NCI-H226 (cell line): Measurements from ENCODE around the gene FAM167B.
"Not testable (repeated sequence)": the region's sequence is repeated elsewhere in the genome, so short reads cannot be mapped to it uniquely, and the experiment has no call there.

Source experiments
- DNase-seq: peaks from one replicate; pipeline ENCODE4 v3.0.0-alpha.2; 2015

FAM167B gene

DNA sequence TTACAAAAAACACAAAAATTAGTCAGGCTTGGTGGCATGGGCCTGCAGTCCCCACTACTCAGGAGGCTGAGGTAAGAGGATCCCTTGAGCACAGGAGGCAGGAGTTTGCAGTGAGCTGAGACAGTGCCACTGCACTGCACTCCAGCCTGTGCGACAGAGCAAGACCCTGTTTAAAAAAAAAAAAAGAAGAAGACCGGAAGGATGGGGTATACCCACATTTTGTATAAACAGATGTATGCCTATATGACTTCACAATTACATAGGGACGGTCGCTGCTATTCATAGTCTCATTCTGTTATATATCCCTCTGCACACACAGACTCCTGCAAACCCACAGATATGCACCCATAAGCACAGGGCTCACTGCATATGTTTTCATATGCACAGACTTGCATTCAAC, 16.7 kb downstream of the FAM167B start:
- DNase-seq = no peak

DNA sequence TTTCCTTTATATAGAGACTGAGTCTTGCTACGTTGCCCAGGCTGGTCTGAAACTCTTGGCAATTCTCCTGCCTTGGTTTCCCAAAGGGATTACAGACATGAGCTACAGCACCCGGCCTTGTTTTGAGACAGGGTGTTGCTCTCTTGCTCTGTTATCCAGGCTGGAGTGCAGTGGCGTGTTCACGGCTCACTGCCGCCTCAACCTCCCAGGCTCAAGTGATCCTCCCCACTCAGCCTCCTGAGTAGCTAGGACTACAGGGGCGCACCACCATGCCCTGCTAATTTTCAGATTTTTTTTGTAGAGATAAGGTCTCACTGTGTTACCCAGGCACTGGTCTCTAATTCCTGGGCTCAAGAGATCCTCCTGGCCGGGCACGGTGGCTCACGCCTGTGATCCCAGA, 18.8 kb downstream of the FAM167B start:
- no peak for DNase-seq

DNA sequence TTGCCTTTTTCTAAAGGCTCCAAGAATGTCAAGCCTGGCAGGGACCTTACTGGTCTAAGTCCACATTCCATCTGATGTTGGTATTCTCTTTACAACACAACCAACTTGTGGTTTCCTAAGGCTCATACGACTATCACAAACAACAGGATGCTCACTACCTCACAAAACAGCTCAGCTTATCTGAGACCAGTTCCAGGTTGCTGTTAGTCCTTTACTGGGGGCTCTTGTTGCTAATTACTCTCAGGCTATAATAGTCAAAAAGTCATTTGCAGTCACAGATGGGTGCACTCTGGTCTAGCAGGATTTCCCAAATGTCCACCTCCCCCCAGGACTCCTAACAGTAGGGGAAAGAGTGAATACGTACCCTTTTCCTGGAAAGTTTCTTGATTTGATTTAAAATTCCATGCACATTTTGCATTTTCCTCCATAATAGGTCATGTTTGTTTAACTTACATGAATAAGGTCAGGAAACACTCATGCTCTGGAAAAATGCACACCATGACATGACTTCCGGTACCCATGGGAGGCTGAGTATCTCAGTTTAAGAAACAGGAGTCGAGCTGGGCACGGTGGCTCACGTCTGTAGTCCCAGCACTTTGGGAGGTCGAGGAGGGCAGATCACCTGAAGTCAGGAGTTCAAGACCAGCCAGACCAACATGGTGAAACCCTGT, 20.0 kb downstream of the FAM167B start:
- peak; percentile 61 for DNase-seq

DNA sequence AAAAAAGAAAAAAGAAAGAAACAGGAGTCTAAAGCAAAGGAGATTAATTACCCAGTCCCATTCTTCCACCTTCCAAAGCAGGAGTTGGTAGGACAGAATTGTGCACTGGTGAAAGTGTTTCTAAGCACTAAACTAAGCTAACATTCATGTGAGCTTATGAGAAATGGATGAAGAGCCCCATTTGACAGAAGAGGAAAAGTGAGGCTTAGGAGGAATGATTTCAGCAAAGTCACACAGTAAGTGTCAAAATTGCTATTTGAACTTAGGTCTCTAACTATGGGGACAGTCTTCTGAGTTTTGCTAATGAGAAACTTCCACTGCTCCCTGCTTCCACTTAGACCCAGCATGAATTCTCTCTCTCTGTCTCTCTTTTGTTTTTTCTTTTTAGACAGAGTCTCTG, 22.7 kb downstream of the FAM167B start:
- no peak for DNase-seq

DNA sequence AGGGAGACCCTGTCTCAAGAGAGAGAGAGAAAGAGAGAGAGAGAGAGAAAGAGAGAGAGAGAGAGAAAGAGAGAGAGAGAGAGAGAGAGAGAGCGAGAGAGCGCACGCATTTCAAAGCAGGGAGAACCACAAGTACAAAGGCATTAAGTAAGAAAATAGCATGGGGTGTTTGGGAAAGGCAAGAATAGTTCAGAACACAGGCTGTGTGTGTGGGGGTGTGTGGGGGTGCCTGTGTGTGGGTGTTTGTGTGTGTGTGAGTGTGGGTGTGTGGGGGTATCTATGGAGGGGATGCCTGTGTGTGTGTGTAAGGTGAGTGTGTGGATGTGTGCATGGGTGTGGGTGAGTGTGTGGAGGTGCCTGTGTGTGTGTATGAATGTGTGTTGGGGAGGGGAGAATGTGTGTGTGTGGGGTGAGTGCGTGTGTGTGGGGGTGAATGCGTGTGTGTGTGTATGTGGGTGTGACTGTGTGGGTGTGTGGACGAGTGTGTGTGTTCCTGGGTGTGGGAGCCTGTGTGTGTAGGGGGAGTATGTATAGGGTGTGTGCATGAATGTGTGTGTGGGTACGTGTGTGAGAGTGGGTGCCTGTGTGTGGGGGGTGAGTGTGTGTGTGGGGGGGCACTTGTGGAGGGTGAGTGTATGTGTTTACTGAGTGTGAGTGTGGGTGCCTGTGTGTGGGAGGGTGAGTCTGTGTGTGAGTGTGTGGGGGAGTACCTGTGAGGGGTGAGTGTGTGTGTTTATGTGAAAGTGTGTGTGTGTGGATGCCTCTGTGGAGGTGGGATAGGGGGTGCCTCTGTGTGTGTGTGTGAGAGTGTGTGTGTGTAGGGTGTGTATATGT, 25.8 kb downstream of the FAM167B start:
- no peak for DNase-seq

DNA sequence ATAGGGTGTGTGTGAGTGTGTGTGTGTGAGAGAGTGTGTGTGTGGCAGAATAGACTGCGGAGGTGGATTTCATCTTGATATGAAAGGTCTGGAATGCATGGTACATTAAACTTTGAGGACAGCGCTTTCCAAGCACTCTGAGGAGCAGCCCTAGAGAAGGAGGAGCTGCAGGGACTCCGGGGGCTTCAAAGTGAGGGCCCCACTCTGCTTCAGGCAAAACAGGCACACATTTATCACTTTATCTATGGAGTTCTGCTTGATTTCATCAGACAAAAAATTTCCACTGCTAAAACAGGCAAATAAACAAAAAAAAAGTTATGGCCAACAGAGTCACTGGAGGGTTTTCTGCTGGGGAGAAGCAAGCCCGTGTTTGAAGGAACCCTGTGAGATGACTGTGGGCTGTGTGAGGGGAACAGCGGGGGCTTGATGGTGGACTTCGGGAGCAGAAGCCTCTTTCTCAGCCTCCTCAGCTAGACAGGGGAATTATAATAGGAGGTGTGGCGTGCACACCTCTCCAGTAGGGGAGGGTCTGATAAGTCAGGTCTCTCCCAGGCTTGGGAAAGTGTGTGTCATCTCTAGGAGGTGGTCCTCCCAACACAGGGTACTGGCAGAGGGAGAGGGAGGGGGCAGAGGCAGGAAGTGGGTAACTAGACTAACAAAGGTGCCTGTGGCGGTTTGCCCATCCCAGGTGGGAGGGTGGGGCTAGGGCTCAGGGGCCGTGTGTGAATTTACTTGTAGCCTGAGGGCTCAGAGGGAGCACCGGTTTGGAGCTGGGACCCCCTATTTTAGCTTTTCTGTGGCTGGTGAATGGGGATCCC, 26.6 kb downstream of the FAM167B start:
- DNase-seq = peak; percentile 69

DNA sequence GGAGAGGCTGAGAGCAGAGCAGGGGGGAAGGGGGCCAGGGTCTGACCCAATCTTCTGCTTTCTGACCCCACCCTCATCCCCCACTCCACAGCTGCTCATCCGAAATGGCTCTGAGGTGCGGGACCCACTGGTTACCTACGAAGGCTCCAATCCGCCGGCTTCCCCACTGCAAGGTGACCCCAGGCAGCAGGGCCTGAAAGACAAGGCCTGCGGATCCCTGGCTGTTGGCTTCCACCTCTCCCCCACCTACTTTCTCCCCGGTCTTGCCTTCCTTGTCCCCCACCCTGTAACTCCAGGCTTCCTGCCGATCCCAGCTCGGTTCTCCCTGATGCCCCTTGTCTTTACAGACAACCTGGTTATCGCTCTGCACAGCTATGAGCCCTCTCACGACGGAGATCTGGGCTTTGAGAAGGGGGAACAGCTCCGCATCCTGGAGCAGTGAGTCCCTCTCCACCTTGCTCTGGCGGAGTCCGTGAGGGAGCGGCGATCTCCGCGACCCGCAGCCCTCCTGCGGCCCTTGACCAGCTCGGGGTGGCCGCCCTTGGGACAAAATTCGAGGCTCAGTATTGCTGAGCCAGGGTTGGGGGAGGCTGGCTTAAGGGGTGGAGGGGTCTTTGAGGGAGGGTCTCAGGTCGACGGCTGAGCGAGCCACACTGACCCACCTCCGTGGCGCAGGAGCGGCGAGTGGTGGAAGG, 27.8 kb downstream of the FAM167B start:
- DNase-seq = no peak

DNA sequence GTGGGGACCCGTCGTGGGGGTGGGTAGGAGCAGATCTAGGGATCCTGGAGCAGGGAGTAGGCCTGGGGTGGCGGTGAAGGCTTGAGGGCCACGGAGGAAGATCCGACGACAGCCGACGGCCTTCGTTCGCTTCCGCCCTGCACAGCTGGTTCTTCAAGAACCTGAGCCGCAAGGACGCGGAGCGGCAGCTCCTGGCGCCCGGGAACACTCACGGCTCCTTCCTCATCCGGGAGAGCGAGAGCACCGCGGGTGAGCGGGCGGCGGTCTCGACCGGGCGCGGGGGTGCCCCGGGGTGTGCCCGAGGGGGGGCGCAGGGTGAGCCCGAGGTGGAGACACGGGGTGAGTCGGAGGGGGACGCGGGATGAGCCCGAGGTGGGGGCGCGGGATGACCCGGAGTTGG, 28.4 kb downstream of the FAM167B start:
- no peak for DNase-seq

DNA sequence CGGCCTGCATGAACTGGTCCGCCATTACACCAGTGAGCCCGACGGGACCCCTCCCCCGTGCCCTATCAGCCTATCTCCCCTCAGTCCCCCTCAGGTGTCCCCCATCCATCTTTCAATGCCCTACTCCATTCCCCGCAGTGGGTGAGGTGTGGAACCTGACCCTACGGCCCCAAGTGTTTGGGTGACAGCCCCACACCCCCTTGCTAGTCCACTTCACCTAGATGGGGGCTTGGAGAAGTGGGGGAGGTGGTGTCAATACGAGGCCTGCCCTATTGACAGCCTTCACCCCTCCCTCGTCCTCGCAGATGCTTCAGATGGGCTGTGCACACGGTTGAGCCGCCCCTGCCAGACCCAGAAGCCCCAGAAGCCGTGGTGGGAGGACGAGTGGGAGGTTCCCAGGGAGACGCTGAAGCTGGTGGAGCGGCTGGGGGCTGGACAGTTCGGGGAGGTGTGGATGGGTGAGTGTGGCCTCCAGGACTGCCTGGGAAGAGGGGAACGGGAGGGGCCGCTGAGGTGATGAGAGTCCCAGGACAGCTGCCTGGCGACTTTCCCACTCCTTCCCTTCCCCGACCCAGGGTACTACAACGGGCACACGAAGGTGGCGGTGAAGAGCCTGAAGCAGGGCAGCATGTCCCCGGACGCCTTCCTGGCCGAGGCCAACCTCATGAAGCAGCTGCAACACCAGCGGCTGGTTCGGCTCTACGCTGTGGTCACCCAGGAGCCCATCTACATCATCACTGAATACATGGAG, 29.2 kb downstream of the FAM167B start:
- no peak for DNase-seq

DNA sequence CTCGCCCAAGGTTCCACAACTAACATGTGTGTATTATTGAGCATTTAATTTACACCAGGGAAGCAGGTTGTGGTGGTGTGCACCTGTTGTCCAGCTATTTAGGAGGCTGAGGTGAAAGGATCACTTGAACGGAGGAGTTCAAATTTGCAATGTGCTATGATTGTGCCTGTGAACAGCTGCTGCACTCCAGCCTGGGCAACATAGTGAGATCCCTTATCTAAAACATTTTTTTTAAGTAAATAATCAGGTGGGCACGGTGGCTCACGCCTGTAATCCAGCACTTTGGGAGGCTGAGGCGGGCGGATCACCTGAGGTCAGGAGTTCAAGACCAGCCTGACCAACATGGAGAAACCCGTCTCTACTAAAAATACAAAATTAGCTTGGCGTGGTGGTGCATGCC, 37.8 kb downstream of the FAM167B start:
- DNase-seq = not testable (repeated sequence)

DNA sequence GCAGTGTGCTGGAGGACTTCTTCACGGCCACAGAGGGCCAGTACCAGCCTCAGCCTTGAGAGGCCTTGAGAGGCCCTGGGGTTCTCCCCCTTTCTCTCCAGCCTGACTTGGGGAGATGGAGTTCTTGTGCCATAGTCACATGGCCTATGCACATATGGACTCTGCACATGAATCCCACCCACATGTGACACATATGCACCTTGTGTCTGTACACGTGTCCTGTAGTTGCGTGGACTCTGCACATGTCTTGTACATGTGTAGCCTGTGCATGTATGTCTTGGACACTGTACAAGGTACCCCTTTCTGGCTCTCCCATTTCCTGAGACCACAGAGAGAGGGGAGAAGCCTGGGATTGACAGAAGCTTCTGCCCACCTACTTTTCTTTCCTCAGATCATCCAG, 38.6 kb downstream of the FAM167B start:
- no peak for DNase-seq

DNA sequence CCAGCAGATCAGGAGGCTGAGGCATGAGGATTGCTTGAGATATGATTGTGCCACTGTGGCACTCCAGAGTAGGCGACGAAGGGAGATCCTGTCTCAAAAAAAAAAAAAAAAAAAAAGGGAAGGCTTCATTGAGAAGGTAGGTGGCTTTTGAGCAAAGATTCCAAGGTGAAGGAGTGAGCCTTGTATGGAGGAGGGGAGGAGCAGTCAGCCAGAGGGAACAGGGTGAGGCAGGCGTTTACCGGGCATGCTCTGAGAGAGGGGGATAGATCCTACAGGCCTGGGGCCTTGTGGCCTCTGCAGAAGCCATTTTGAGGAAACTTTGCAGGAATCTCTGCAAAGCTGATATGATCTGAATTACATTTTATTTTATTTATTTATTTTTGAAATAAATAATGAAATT, 39.7 kb downstream of the FAM167B start:
- DNase-seq = no peak

DNA sequence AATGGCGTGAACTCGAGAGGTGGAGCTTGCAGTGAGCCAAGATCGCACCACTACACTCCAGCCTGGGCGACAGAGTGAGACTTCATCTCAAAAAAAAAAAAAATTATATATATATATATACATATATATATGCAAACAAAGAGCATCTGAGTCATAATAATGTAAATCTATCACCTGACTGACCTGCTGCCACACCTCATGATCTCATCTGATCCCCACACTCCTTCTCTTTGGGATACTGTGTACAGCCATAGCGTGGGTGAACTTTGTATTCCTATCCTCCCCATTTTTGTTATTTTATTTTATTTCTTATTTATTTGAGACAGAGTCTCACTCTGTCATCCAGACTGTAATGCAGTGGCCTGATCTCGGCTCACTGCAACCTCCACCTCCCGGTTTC, 42.2 kb downstream of the FAM167B start:
- no peak for DNase-seq

DNA sequence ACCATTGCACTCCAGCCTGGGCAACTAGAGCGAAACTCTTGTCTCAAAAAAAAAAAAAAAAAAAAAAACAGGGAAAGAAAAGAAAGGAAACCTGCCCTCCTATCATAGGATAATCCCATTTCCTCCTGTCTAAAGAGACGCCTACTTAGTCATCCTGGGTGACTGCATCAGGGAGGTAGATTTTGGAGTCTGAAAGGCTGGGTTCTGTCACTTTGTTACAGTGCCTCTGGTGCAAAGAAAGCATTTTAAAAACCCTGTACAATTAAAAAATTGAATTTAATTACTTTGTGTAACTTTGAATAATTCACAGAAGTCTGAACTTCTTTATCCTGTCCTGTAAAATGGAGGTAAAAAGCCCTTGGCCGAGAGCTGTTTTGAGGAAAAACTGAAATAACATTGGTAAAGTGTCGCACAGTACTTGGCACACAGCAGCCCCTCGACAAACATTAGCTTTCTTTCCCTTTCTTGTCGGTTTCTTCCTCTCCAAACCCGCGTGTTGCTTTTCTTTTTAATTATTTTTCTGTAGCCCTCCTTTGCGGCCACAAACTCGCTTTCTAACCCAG, 44.2 kb downstream of the FAM167B start:
- peak; percentile 60 for DNase-seq

DNA sequence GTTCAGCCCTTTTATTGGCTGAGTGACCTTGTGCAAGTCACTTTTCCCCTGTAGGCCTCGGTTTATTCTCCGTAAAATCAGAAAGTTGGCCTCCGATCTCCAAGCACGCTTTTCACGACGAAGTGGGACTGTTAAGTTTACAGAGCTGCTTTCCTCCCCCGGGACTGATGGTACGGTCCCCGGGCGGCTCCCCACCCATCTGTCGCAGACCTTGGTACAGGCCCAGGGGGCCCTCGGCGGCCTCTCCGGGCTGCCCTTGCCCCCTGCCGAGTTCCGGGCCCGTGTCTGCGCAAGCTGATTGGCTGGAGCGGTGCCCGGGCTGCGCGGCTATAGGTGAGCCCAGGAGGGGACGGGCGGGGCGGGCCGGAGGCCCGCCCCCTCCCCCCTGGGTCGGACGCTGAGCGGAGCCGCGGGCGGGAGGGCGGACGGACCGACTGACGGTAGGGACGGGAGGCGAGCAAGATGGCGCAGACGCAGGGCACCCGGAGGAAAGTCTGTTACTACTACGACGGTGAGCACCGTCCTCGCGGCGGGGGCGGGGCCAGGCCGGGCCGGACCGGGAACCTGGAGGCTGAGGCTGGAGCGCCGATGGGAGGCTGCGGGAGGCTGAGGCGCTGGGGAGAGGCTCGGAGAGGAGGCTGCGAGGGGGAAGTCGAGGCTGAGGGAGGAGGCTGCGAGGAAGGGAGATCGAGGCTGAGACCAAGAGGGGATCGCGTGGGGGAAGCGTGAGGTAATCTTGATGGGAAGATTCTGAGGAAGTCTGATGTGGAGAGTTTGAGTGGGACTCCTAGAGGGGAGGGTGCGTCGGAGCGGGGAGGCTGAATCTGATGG, 44.9 kb downstream of the FAM167B start, which contains the start of gene HDAC1:
Gene HDAC1 (plus strand): TSS at position 376 of the 831 bp plus-strand sequence. CDS start 87 bp downstream, at position 463.
- peak; percentile 93 for DNase-seq

DNA sequence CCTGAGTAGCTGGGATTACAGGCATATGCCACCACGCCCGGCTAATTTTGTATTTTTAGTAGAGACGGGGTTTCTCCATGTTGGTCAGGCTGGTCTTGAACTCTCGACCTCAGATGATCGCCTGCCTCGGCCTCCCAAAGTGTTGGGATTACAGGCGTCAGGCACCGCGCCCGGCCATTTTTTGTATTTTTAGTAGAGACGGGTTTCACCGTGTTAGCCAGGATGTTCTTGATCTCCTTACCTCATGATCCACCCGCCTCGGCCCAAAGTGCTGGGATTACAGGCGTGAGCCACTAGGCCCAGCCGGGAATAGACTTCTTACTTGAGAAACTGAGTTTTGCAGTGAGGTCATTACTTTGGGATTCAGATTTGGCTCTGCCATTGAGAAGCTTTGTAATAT, 51.2 kb downstream of the FAM167B start:
- DNase-seq = not testable (repeated sequence)
